Measurements from ENCODE around the gene OR11H6.

DNA sequence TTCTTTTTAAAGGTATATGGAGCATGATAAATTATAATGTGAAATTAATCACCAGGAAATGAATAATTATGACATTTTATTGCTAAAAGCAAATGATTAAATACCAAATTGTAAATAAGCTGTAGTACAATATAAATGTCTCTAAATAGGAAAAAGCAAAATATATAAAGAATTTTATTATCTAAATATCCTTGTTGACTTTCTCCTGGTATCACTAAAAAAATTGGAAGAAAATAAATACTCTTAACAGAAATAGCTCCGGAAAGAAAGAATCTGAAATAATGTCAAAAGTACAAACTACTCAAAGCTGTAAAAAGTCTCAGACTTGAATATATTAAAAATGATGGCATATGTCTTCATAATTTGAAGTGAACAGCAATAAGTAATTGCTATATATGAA, 5.2 kb downstream of the OR11H6 start, which contains the start of gene OR11H7:
- no peak for TF ChIP-seq EZH2phosphoT487 (IDR thresholded peaks at IDR 0.05; ENCODE audit: borderline replicate concordance, low read depth, low read length)
- TF ChIP-seq, protein P1, sequence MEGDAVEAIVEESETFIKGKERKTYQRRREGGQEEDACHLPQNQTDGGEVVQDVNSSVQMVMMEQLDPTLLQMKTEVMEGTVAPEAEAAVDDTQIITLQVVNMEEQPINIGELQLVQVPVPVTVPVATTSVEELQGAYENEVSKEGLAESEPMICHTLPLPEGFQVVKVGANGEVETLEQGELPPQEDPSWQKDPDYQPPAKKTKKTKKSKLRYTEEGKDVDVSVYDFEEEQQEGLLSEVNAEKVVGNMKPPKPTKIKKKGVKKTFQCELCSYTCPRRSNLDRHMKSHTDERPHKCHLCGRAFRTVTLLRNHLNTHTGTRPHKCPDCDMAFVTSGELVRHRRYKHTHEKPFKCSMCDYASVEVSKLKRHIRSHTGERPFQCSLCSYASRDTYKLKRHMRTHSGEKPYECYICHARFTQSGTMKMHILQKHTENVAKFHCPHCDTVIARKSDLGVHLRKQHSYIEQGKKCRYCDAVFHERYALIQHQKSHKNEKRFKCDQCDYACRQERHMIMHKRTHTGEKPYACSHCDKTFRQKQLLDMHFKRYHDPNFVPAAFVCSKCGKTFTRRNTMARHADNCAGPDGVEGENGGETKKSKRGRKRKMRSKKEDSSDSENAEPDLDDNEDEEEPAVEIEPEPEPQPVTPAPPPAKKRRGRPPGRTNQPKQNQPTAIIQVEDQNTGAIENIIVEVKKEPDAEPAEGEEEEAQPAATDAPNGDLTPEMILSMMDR (conservative IDR thresholded peaks at IDR 0.05; ENCODE audit: low read length): no peak
